ENCODE data around the gene RRM2. TPM values are rescaled to one million over a fixed set of nuclear protein-coding genes. Genes with fewer than 3 reads are reported as not detected.

Gene RRM2
- 212 TPM for polyA plus RNA-seq (2013, experiment 1 of 2)
- 210 TPM for polyA plus RNA-seq (2013, experiment 2 of 2)

- no CpG with 5 or more reads among the region's 81 CpGs for WGBS (ENCODE audit: extremely low coverage, insufficient coverage, low lambda C conversion rate)
- peak; percentile 98 for DNase-seq
- peaks cover 13% of the 10 kb centered on the region for H3K36me3 ChIP-seq (ENCODE audit: control insufficient read depth, insufficient read depth, low read length)
- H3K4me2 ChIP-seq (ENCODE audit: low read length) = peak within 1 kb of the TSS; percentile 75
- peaks cover 38% of the 10 kb centered on the region for H3K79me2 ChIP-seq (ENCODE audit: control insufficient read depth, insufficient read depth, low read length)
- H3K27me3 ChIP-seq (ENCODE audit: insufficient read depth, low read length, poor library complexity) = no peaks in the 10 kb centered on the region
- H2BK5ac ChIP-seq (ENCODE audit: low read length) = peak within 1 kb of the TSS; percentile 85
- H4K8ac ChIP-seq (ENCODE audit: low read depth, low read length) = peak within 1 kb of the TSS; percentile 84
- peak within 1 kb of the TSS; percentile 65 for H3K27ac ChIP-seq (ENCODE audit: low read depth, low read length)
- H3K18ac ChIP-seq (ENCODE audit: low read length) = peak within 1 kb of the TSS; percentile 88
- no peak within 1 kb of the TSS for H4K5ac ChIP-seq (ENCODE audit: low read length)
- H3K23ac ChIP-seq (ENCODE audit: low read length) = peak within 1 kb of the TSS; percentile 99
- H2BK15ac ChIP-seq (replicated peaks; ENCODE audit: low read depth) = no peak within 1 kb of the TSS
- peak within 1 kb of the TSS; percentile 48 for H2AK5ac ChIP-seq (ENCODE audit: low read length)
- H3K79me1 ChIP-seq (ENCODE audit: low read length) = peaks cover 15% of the 10 kb centered on the region
- H3K56ac ChIP-seq (ENCODE audit: low read length) = peak within 1 kb of the TSS; percentile 99
- no peak within 1 kb of the TSS for H2BK120ac ChIP-seq (ENCODE audit: low read depth, low read length)
- H3K4ac ChIP-seq (ENCODE audit: low read depth, low read length) = peak within 1 kb of the TSS; percentile 46
- peaks cover 1% of the 10 kb centered on the region for H3K4me1 ChIP-seq (ENCODE audit: control insufficient read depth, low read depth, low read length)
- H3K9ac ChIP-seq (ENCODE audit: low read length) = peak within 1 kb of the TSS; percentile 96
- peak within 1 kb of the TSS; percentile 95 for H3K4me3 ChIP-seq (ENCODE audit: low read length)
Measured at GRCh38 chr2:10122500-10123280, at the start of gene RRM2. RRM2 (plus strand) TSS chr2:10122739; CDS start chr2:10122799, 60 bp downstream.

- H3K4me3 ChIP-seq (ENCODE audit: low read length) = no peak overlapping the region
- H3K27me3 ChIP-seq (ENCODE audit: insufficient read depth, low read length, poor library complexity) = peaks cover 4% of the 10 kb centered on the region
- H3K4me1 ChIP-seq (ENCODE audit: control insufficient read depth, low read depth, low read length) = no peaks in the 10 kb centered on the region
- H3K79me2 ChIP-seq (ENCODE audit: control insufficient read depth, insufficient read depth, low read length) = no peaks in the 10 kb centered on the region
- no peak overlapping the region for H2BK120ac ChIP-seq (ENCODE audit: low read depth, low read length)
- H3K4ac ChIP-seq (ENCODE audit: low read depth, low read length) = no peak overlapping the region
- H3K23ac ChIP-seq (ENCODE audit: low read length) = no peak overlapping the region
- no peak overlapping the region for H3K56ac ChIP-seq (ENCODE audit: low read length)
- no peak overlapping the region for H3K4me2 ChIP-seq (ENCODE audit: low read length)
- DNase-seq = no peak
- no peak overlapping the region for H2AK5ac ChIP-seq (ENCODE audit: low read length)
- no peaks in the 10 kb centered on the region for H3K79me1 ChIP-seq (ENCODE audit: low read length)
- H4K8ac ChIP-seq (ENCODE audit: low read depth, low read length) = no peak overlapping the region
- H3K9ac ChIP-seq (ENCODE audit: low read length) = no peak overlapping the region
- no peak overlapping the region for H3K27ac ChIP-seq (ENCODE audit: low read depth, low read length)
- H4K5ac ChIP-seq (ENCODE audit: low read length) = no peak overlapping the region
- H3K36me3 ChIP-seq (ENCODE audit: control insufficient read depth, insufficient read depth, low read length) = no peaks in the 10 kb centered on the region
- no peak overlapping the region for H3K18ac ChIP-seq (ENCODE audit: low read length)
- no peak overlapping the region for H2BK15ac ChIP-seq (replicated peaks; ENCODE audit: low read depth)
- WGBS (ENCODE audit: extremely low coverage, insufficient coverage, low lambda C conversion rate) = no CpG with 5 or more reads among the region's 8 CpGs
- H2BK5ac ChIP-seq (ENCODE audit: low read length) = no peak overlapping the region
Measured at GRCh38 chr2:10073706-10074105, 48.8 kb upstream of the RRM2 start.

GRCh38 chr2:10075101-10075500, 47.4 kb upstream of the RRM2 start:
- no peak overlapping the region for H3K4me3 ChIP-seq (ENCODE audit: low read length)

DNA sequence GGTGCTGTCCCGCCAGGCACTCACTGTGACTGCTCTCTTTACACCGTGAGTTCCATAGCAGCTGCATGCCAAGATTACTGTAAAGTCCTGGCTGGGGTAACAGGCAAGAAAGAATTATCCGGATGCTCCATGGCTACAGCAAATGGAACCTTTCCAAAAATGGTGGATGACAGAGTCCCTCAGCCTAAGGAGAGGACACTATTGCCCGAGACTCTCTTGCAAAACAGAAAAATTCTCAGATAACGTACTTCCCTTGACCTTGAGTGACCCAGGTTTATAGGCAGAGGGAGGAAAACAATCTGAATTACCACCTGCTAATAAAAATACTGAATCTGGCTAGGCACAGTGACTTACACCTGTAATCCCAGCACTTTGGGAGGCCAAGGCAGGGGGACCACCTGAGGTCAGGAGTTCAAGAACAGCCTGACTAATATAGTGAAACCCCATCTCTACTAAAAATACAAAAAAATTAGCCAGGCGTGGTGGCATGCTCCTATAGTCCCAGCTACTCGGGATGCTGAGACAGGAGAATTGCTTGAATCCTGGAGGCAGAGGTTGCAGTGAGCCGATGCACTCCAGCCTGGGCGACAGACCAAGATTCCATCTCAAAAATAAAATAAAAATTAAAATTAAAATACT, 46.8 kb upstream of the RRM2 start:
- no peak overlapping the region for H3K4me2 ChIP-seq (ENCODE audit: low read length)
- peaks cover 13% of the 10 kb centered on the region for H3K27me3 ChIP-seq (ENCODE audit: insufficient read depth, low read length, poor library complexity)
- no peak overlapping the region for H3K4ac ChIP-seq (ENCODE audit: low read depth, low read length)
- H2AK5ac ChIP-seq (ENCODE audit: low read length) = no peak overlapping the region
- no peaks in the 10 kb centered on the region for H3K79me2 ChIP-seq (ENCODE audit: control insufficient read depth, insufficient read depth, low read length)
- H4K5ac ChIP-seq (ENCODE audit: low read length) = no peak overlapping the region
- no peak overlapping the region for H4K8ac ChIP-seq (ENCODE audit: low read depth, low read length)
- H3K18ac ChIP-seq (ENCODE audit: low read length) = no peak overlapping the region
- no peak overlapping the region for H3K4me3 ChIP-seq (ENCODE audit: low read length)
- H3K56ac ChIP-seq (ENCODE audit: low read length) = no peak overlapping the region
- H3K79me1 ChIP-seq (ENCODE audit: low read length) = no peaks in the 10 kb centered on the region
- no peaks in the 10 kb centered on the region for H3K36me3 ChIP-seq (ENCODE audit: control insufficient read depth, insufficient read depth, low read length)
- H3K27ac ChIP-seq (ENCODE audit: low read depth, low read length) = no peak overlapping the region
- no peak overlapping the region for H3K9ac ChIP-seq (ENCODE audit: low read length)
- H3K4me1 ChIP-seq (ENCODE audit: control insufficient read depth, low read depth, low read length) = no peaks in the 10 kb centered on the region
- no peak overlapping the region for H3K23ac ChIP-seq (ENCODE audit: low read length)
- DNase-seq = no peak
- no peak overlapping the region for H2BK120ac ChIP-seq (ENCODE audit: low read depth, low read length)
- H2BK5ac ChIP-seq (ENCODE audit: low read length) = no peak overlapping the region
- WGBS (ENCODE audit: extremely low coverage, insufficient coverage, low lambda C conversion rate) = no CpG with 5 or more reads among the region's 9 CpGs
- no peak overlapping the region for H2BK15ac ChIP-seq (replicated peaks; ENCODE audit: low read depth)

More at GRCh38 chr2:10075101-10075500, 47.4 kb upstream of the RRM2 start:
- H3K18ac ChIP-seq (ENCODE audit: low read length) = no peak overlapping the region
- no peaks in the 10 kb centered on the region for H3K79me1 ChIP-seq (ENCODE audit: low read length)
- no peaks in the 10 kb centered on the region for H3K79me2 ChIP-seq (ENCODE audit: control insufficient read depth, insufficient read depth, low read length)
- no peaks in the 10 kb centered on the region for H3K36me3 ChIP-seq (ENCODE audit: control insufficient read depth, insufficient read depth, low read length)
- H4K5ac ChIP-seq (ENCODE audit: low read length) = no peak overlapping the region
- DNase-seq = no peak
- H2AK5ac ChIP-seq (ENCODE audit: low read length) = no peak overlapping the region
- H3K56ac ChIP-seq (ENCODE audit: low read length) = no peak overlapping the region
- H2BK5ac ChIP-seq (ENCODE audit: low read length) = no peak overlapping the region
- H3K4me1 ChIP-seq (ENCODE audit: control insufficient read depth, low read depth, low read length) = no peaks in the 10 kb centered on the region
- H3K4ac ChIP-seq (ENCODE audit: low read depth, low read length) = no peak overlapping the region
- no peak overlapping the region for H2BK120ac ChIP-seq (ENCODE audit: low read depth, low read length)
- H3K9ac ChIP-seq (ENCODE audit: low read length) = no peak overlapping the region
- no peak overlapping the region for H3K27ac ChIP-seq (ENCODE audit: low read depth, low read length)
- no peak overlapping the region for H3K4me2 ChIP-seq (ENCODE audit: low read length)
- H3K27me3 ChIP-seq (ENCODE audit: insufficient read depth, low read length, poor library complexity) = peaks cover 9% of the 10 kb centered on the region
- no CpG with 5 or more reads among the region's 13 CpGs for WGBS (ENCODE audit: extremely low coverage, insufficient coverage, low lambda C conversion rate)
- H4K8ac ChIP-seq (ENCODE audit: low read depth, low read length) = no peak overlapping the region
- H3K23ac ChIP-seq (ENCODE audit: low read length) = no peak overlapping the region
- H2BK15ac ChIP-seq (replicated peaks; ENCODE audit: low read depth) = no peak overlapping the region

DNA sequence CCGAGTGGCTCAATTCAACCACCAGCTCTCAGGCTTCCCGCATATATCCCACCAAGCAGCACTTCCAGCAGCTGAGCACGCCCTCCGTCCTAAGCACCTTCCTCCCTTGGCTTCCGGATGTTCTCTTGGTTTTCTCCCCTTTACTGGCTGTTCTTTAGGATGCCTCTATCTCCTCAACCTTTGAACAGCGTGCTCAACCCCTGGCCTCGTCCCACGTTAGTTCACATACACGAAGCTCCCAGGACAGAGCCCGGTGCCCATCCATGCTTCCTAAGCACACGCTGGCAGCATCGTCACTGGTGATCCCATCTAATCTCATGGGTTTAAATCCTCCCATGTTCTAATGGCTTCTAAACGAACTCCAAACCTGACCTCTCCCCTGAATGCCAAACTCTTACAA, 46.0 kb upstream of the RRM2 start:
- DNase-seq = no peak

More for the DNA sequence above, 46.0 kb upstream of the RRM2 start:
- Histone ChIP-seq H3K4me1 (ENCODE audit: control insufficient read depth, low read depth, low read length) (no peaks in the 10 kb centered on the region), H3K56ac (ENCODE audit: low read length) (no peak overlapping the region), H3K79me2 (ENCODE audit: control insufficient read depth, insufficient read depth, low read length) (no peaks in the 10 kb centered on the region), H3K4ac (ENCODE audit: low read depth, low read length) (no peak overlapping the region), H3K27ac (ENCODE audit: low read depth, low read length) (no peak overlapping the region), H3K36me3 (ENCODE audit: control insufficient read depth, insufficient read depth, low read length) (no peaks in the 10 kb centered on the region), H2BK15ac (replicated peaks; ENCODE audit: low read depth) (no peak overlapping the region), H4K8ac (ENCODE audit: low read depth, low read length) (no peak overlapping the region), H3K4me2 (ENCODE audit: low read length) (no peak overlapping the region), H2AK5ac (ENCODE audit: low read length) (no peak overlapping the region), H3K79me1 (ENCODE audit: low read length) (no peaks in the 10 kb centered on the region), H3K9ac (ENCODE audit: low read length) (no peak overlapping the region), H2BK120ac (ENCODE audit: low read depth, low read length) (no peak overlapping the region), H3K27me3 (ENCODE audit: insufficient read depth, low read length, poor library complexity) (peaks cover 17% of the 10 kb centered on the region), H3K18ac (ENCODE audit: low read length) (no peak overlapping the region), H3K4me3 (ENCODE audit: low read length) (no peak overlapping the region), H2BK5ac (ENCODE audit: low read length) (no peak overlapping the region), H3K23ac (ENCODE audit: low read length) (no peak overlapping the region), H4K5ac (ENCODE audit: low read length) (no peak overlapping the region)
- WGBS (ENCODE audit: extremely low coverage, insufficient coverage, low lambda C conversion rate) = no CpG with 5 or more reads among the region's 13 CpGs
